Fibroblast of lung (primary cell): Measurements from ENCODE around the gene F3. TPM values are rescaled to one million over a fixed set of nuclear protein-coding genes. Genes with fewer than 3 reads are reported as not detected.

Experiments used
- DNase-seq, 2 donors: peaks; one replicate each; pipeline versions ENCODE4 v3.0.0 to v3.0.0-alpha.2; 2010; ENCODE audit warnings: low read depth in 2 of 2
- H2AFZ ChIP-seq: 2 replicates; pipeline ENCODE4 v1.5.1; 2012; ENCODE audit warnings: low read length, control low read depth, inconsistent platforms
- H3K27ac ChIP-seq: 2 replicates; pipeline ENCODE4 v1.5.1; 2011; ENCODE audit warnings: low read length, control low read depth; ENCODE audit not compliant: insufficient read depth
- H3K27me3 ChIP-seq: 2 replicates; pipeline ENCODE4 v1.5.1; 2011; ENCODE audit warnings: mild to moderate bottlenecking, low read length; ENCODE audit not compliant: control insufficient read depth, insufficient read depth
- H3K36me3 ChIP-seq: 2 replicates; pipeline ENCODE4 v1.5.1; 2011; ENCODE audit warnings: low read length; ENCODE audit not compliant: control insufficient read depth, insufficient read depth
- H3K4me1 ChIP-seq: 2 replicates; pipeline ENCODE4 v1.5.1; 2011; ENCODE audit warnings: low read length; ENCODE audit not compliant: control insufficient read depth, insufficient read depth; ENCODE audit errors: extremely low read depth
- H3K4me2 ChIP-seq: 2 replicates; pipeline ENCODE4 v1.5.1; 2011; ENCODE audit warnings: low read length, control low read depth; ENCODE audit not compliant: insufficient read depth; ENCODE audit errors: extremely low read depth
- H3K4me3 ChIP-seq, 4 experiments: fragments of 200-600 bp in 1 of 4; sonication (generic) in 1 of 4; replicated peaks in 1 of 4; 2 replicates each; pipeline ENCODE4 v1.5.1; 2011 to 2016; ENCODE audit warnings: low read length in 4 of 4, low read depth in 3 of 4, mild to moderate bottlenecking in 3 of 4, control low read depth in 2 of 4, inconsistent platforms in 1 of 4, mixed read lengths in 1 of 4; ENCODE audit not compliant: insufficient read depth in 1 of 4; ENCODE audit errors: control extremely low read depth in 1 of 4
- H3K79me2 ChIP-seq: 2 replicates; pipeline ENCODE4 v1.5.1; 2012; ENCODE audit warnings: mild to moderate bottlenecking, low read length, inconsistent platforms; ENCODE audit not compliant: control insufficient read depth, insufficient read depth
- H3K9ac ChIP-seq: 2 replicates; pipeline ENCODE4 v1.5.1; 2011; ENCODE audit warnings: mild to moderate bottlenecking, low read length, control low read depth; ENCODE audit not compliant: insufficient read depth
- H3K9me3 ChIP-seq: 2 replicates; pipeline ENCODE4 v1.5.1; 2012; ENCODE audit warnings: low read depth, low read length; ENCODE audit not compliant: control insufficient read depth, insufficient read depth
- H4K20me1 ChIP-seq: 2 replicates; pipeline ENCODE4 v1.5.1; 2011; ENCODE audit warnings: low read length; ENCODE audit not compliant: control insufficient read depth, insufficient read depth; ENCODE audit errors: extremely low read depth
- CTCF ChIP-seq, 2 donors: IDR thresholded peaks in 1 of 2; conservative IDR thresholded peaks in 1 of 2; 1 replicate in 1 of 2; 2 replicates in 1 of 2; pipeline ENCODE4 v1.5.1; 2011 to 2012; ENCODE audit warnings: low read length in 2 of 2, control low read depth in 1 of 2, inconsistent platforms in 1 of 2, low read depth in 1 of 2, mild to moderate bottlenecking in 1 of 2
- EZH2 ChIP-seq: IDR thresholded peaks from 2 replicates; pipeline ENCODE4 v1.5.1; 2012; ENCODE audit warnings: low read length, control low read depth, mild to moderate bottlenecking; ENCODE audit errors: missing control alignments
- polyA plus RNA-seq, 2 donors: library from polyadenylated mRNA; depleted of rRNA in 1 of 2; stranded (reverse) in 1 of 2; unstranded in 1 of 2; fragments of >200 nt; gene quantifications; 2 replicates each; pipeline ENCODE4 v1.2.1, GENCODE V29; 2011 to 2012; ENCODE audit warnings: missing spikeins in 1 of 2
- total RNA-seq: library from RNA; depleted of rRNA; stranded (reverse); fragments of >200 nt; gene quantifications from 2 replicates; pipeline ENCODE4 v1.2.1, GENCODE V29; 2014

F3 gene
- total and polyA plus RNA-seq, 2 donors (not counting 1 experiment from before 2014, with no cell fraction given) = 234 to 400 TPM

DNA sequence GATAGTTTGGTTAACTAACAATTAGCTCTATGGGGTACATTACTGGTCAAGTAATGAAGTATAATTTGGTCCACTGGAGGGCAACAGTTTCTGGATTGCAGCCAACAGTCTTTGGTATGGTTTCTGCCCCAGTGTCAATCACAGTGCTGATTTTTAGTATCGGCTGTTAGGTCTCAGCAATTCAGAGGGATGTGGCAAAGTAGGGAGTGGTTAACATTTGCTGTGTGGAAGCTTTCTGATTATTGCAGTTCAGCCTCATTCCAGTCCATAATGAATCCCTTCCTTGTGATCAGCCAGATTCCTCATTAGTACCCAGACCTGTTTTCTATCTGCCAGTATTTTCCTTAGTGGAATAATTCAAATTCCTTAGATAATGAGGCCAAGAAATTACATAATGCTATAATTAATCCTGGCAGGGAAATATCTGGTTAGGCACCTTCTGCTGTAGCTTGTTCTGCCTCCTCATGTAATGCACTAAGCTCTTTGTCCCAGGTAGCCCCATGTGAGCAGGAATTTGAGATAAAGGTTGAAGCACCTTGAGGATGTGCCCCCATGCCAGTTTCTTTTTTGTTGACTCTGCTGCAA lies 14.0 kb downstream of the F3 start:
- Histone ChIP-seq H3K9ac (no peak overlapping the region), H2AFZ (no peak overlapping the region), H3K4me1 (no peaks in the 10 kb centered on the region), H3K27me3 (no peaks in the 10 kb centered on the region), H3K9me3 (no peaks in the 10 kb centered on the region), H3K79me2 (no peaks in the 10 kb centered on the region), H3K27ac (no peak overlapping the region), H3K4me3 (no peak overlapping the region), H3K4me2 (no peak overlapping the region), H3K36me3 (peaks cover 12% of the 10 kb centered on the region), H4K20me1 (no peaks in the 10 kb centered on the region)
- peak in 1 of 2 donors; percentile 68 for DNase-seq
- no peak for TF ChIP-seq CTCF (conservative IDR thresholded peaks at IDR 0.05 in 1 of 2, IDR thresholded peaks at IDR 0.05 in 1 of 2; ENCODE audit: low read depth in 1 of 2, low read length in 2 of 2)

DNA sequence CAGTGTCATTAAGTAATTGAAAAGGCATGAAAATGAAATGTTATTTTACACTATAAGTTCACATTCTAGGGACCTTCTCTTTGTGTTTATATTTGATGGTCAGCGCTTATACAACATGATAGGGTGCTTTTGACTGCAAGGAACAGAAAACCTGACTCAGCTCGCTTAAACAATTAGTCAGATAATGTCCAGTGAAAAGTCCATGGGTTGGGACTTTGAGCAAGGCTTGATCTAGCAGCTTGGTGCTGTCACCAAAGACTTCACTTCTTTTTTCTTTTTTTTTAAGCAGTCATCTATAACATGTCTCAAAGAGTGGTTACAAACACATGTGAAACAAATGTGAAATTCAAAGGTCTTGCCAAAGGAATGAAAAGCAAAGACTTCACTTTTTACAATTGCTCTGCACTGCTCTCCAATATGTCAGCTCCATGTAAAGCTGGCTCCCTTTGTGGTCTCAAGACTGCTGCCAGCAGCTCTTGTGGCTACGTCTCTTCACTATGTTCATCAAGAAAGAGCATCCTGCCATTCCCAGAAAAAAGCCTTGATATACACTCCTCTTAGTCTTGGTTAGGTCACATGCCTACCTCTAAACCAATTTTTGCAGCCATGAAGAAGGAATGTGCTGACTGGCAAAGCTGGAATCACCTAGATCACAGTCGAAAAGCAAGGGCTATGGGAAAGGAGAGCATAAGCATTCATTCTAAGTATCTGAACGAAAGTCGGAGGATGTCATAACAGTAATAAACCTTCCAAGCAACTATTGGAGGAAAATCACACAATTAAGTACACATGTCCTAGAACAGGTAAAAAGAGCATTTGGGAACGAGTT lies 15.2 kb downstream of the F3 start:
- H3K27ac ChIP-seq = no peak overlapping the region
- H3K4me3 ChIP-seq = no peak overlapping the region
- no peaks in the 10 kb centered on the region for H4K20me1 ChIP-seq
- peaks cover 8% of the 10 kb centered on the region for H3K36me3 ChIP-seq
- no peak overlapping the region for H2AFZ ChIP-seq
- no peaks in the 10 kb centered on the region for H3K9me3 ChIP-seq
- TF ChIP-seq CTCF (conservative IDR thresholded peaks at IDR 0.05 in 1 of 2, IDR thresholded peaks at IDR 0.05 in 1 of 2; ENCODE audit: low read depth in 1 of 2, low read length in 2 of 2) (no peak), EZH2 (no peak)
- no peaks in the 10 kb centered on the region for H3K27me3 ChIP-seq
- no peak overlapping the region for H3K9ac ChIP-seq
- no peak overlapping the region for H3K4me2 ChIP-seq
- peak; percentile 39 to 68 for DNase-seq
- no peaks in the 10 kb centered on the region for H3K4me1 ChIP-seq
- no peaks in the 10 kb centered on the region for H3K79me2 ChIP-seq

DNA sequence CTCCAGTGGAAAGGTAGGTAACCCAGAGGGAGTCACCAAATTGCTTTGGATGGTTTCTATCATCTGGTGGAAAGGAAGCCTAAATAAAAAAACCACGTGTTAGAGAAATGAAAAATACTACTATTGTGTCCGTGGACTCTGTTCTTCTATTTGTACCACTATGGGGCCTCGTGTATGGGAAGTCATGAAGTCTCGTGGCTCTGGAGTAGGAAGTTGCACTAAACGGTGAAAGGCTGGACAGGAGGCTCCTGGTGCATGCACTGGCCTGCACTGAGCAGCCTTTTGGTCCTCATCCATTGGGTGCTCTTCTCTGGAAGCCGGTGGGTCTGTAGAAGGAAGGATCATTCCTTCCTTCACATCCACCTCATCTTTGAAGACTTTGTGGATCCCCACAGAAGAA lies 17.0 kb downstream of the F3 start:
- Histone ChIP-seq H2AFZ (no peak overlapping the region), H3K4me1 (no peaks in the 10 kb centered on the region), H3K27me3 (no peaks in the 10 kb centered on the region), H3K36me3 (peaks cover 2% of the 10 kb centered on the region), H3K79me2 (no peaks in the 10 kb centered on the region), H3K4me2 (no peak overlapping the region), H3K4me3 (no peak overlapping the region), H4K20me1 (no peaks in the 10 kb centered on the region), H3K9me3 (no peaks in the 10 kb centered on the region), H3K27ac (no peak overlapping the region), H3K9ac (no peak overlapping the region)
- TF ChIP-seq EZH2 = no peak
- TF ChIP-seq CTCF (conservative IDR thresholded peaks at IDR 0.05 in 1 of 2, IDR thresholded peaks at IDR 0.05 in 1 of 2; ENCODE audit: low read depth in 1 of 2, low read length in 2 of 2) = no peak
- no peak for DNase-seq
